ENCODE results near the gene AOX1.
"Not testable (repeated sequence)": the region's sequence is repeated elsewhere in the genome, so short reads cannot be mapped to it uniquely, and the experiment has no call there.

Gene AOX1

DNA sequence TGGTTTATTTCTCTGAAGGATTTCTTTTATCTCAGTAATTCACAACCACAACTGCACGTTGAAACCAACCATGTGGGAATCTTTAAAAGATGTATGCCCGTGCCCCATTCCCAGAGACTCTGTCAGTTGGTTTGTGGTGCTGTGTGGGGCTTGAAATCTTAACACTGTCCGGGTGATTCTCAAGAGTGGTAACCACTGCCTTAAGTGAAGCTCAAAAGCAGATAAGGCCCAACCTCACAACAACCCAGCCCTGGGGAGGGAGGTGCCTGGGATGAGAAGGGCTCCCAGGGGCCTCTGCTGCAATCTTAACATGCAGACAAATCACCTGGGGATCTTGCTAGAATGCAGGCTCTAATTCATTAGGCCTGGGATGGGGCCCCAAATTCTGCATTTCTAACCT lies 13.4 kb downstream of the AOX1 start:
- H3K4me3 ChIP-seq = no peak overlapping the region
- H3K36me3 ChIP-seq = no peaks in the 10 kb centered on the region
- H3K9ac ChIP-seq = no peak overlapping the region
- TF ChIP-seq Cebpa-rat (IDR thresholded peaks at IDR 0.05) = no peak
- no peak overlapping the region for H3K4me2 ChIP-seq
- H4K20me1 ChIP-seq = no peaks in the 10 kb centered on the region
- no peaks in the 10 kb centered on the region for H3K9me3 ChIP-seq
- no peaks in the 10 kb centered on the region for H3K27me3 ChIP-seq
- H3K4me1 ChIP-seq = no peaks in the 10 kb centered on the region
- no peak overlapping the region for H3K27ac ChIP-seq

DNA sequence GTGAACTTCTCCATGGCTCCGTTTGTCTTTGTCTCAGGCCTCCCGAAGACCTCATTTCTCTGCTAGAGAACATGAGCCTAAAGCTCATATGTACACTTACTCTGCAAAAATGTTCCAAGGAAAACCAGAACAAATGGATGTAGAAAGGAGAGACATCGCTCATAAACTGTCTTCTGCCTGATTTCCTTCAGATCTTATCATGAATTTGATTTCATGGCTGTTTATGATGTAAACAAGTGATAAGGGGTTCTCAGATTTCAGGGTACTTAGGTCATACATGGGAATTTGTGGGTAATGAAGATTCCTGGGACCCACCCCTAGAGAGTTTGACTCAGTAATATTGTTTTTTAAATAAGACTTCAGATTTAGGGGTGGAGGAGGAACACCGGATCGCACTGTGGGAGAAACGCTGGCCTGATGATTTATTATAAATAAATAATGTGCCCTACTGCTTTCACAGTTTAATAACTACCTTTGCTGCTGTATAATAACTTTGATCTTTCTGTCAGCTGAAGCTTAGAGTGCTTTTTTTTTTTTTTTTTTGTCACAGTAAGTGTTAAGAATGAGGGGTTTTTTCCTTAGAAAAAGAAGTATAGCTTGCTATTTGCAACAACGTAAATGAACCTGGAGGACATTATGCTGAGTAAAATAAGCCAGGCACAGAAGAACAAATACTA lies 14.9 kb downstream of the AOX1 start:
- H4K20me1 ChIP-seq = no peaks in the 10 kb centered on the region
- H3K4me2 ChIP-seq = no peak overlapping the region
- H3K27me3 ChIP-seq = no peaks in the 10 kb centered on the region
- no peaks in the 10 kb centered on the region for H3K4me1 ChIP-seq
- H3K27ac ChIP-seq = no peak overlapping the region
- TF ChIP-seq Cebpa-rat (IDR thresholded peaks at IDR 0.05) = no peak
- H3K9me3 ChIP-seq = no peaks in the 10 kb centered on the region
- H3K4me3 ChIP-seq = no peak overlapping the region
- H3K9ac ChIP-seq = no peak overlapping the region
- no peaks in the 10 kb centered on the region for H3K36me3 ChIP-seq

DNA sequence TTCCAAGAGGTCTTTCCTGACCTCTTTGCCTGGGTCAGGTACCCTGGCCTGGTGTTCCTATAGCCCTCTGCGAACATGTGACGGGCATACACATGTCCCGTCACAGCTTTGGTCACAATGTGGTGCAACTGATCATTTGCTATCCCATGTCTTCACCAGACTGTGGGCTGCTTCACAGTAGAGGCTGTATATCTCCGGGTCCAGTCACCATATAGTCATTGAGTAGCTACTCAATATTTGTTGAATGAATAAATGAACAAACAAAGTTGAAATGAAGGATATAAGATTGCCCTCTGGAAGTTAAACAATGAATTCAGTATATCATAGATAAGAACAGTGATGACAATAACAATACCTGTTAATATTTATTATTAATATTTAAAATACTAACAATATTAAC lies 16.8 kb downstream of the AOX1 start:
- Histone ChIP-seq H3K27me3 (no peaks in the 10 kb centered on the region), H3K9me3 (0 out of 2 replicates have a peak, but pooled peaks cover 6% of the 10 kb centered on the region), H4K20me1 (no peaks in the 10 kb centered on the region), H3K4me3 (no peak overlapping the region), H3K4me2 (no peak overlapping the region), H3K36me3 (no peaks in the 10 kb centered on the region), H3K9ac (no peak overlapping the region), H3K4me1 (no peaks in the 10 kb centered on the region), H3K27ac (no peak overlapping the region)
- no peak for TF ChIP-seq Cebpa-rat (IDR thresholded peaks at IDR 0.05)

DNA sequence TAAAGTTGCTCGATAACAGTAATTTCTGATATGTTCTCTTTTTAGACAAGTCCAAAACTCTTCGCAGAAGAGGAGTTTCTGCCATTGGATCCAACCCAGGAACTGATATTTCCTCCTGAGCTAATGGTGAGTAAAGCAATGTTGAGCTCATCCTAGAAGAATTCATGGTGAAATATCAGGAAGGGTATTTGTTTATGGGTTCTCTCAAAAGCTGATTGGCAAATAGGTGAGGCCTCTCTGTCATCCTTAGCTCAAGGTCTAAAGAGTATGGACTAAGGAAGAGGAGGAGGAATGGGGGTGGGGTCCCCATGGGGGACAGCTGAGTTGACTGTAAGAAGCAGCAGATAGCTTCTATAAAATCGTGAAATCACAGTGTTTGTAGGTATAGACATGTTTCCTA lies 18.2 kb downstream of the AOX1 start:
- 0 out of 2 replicates have a peak, but pooled peaks cover 6% of the 10 kb centered on the region for H3K9me3 ChIP-seq

DNA sequence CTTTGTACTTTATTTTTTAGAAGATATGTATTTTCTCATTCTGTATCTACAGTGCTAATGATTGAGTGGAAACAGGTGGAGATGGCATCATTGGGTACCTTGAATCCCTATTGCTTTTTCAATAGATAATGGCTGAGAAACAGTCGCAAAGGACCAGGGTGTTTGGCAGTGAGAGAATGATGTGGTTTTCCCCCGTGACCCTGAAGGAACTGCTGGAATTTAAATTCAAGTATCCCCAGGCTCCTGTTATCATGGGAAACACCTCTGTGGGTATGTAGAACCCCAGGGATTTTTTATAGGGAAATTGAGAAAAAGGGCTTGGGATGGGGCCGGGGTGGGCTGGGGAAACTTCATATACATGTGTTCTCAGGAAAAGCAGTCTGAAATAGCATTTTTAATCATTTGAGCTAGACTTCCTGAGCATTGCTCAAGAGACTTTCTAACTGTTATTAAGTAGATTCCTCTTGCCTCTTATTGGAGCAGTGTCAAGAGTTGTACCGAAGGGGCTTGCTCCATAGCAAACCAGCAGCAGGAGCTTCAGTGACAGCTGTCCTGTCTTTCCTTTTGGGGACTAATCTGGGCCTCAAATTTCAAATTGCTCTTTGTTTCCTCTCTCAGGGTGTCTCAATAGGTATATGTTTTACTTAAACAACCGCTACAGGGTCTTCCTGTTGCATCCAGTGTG lies 18.9 kb downstream of the AOX1 start:
- Histone ChIP-seq H3K36me3 (no peaks in the 10 kb centered on the region), H3K9me3 (0 out of 2 replicates have a peak, but pooled peaks cover 6% of the 10 kb centered on the region), H3K4me1 (no peaks in the 10 kb centered on the region), H3K27me3 (no peaks in the 10 kb centered on the region), H4K20me1 (no peaks in the 10 kb centered on the region), H3K4me2 (no peak overlapping the region), H3K9ac (no peak overlapping the region), H3K4me3 (no peak overlapping the region), H3K27ac (no peak overlapping the region)
- TF ChIP-seq Cebpa-rat (IDR thresholded peaks at IDR 0.05) = no peak

More for the DNA sequence above, 18.2 kb downstream of the AOX1 start:
- H3K9ac ChIP-seq = no peak overlapping the region
- H3K4me1 ChIP-seq = no peaks in the 10 kb centered on the region
- H3K36me3 ChIP-seq = no peaks in the 10 kb centered on the region
- no peaks in the 10 kb centered on the region for H3K27me3 ChIP-seq
- no peak overlapping the region for H3K4me3 ChIP-seq
- no peaks in the 10 kb centered on the region for H4K20me1 ChIP-seq
- TF ChIP-seq Cebpa-rat (IDR thresholded peaks at IDR 0.05) = no peak
- H3K27ac ChIP-seq = no peak overlapping the region
- no peak overlapping the region for H3K4me2 ChIP-seq

DNA sequence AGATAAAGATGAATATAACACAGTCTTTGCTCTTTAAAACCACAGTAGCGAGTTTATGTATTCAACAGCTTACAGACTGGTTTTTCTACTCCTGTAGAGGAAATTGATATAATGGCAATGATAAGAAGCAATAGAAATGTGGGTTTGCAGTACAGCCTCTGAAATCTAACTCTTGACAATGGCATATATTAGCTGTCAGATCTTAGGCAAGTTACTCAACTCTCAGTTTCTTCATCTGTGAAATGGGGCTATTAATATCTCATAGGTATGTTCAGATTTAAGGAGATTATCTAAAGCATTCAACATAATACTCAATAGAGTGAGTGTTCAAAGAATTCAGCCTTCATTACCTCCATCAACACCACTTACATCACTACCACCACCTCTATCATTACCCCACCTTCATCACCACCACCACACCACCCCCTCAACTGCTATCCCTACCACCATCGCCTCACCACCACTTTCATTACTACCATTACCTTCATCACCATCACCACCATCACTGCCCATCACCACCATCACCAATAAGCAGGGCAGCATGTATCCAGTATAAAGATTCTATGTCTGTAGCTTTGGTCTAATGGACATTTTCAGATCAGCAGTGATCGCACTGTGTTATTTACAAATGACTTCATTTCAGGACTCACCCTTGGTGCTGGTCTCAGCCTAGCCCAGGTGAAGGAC lies 22.7 kb downstream of the AOX1 start:
- Histone ChIP-seq H3K4me1 (no peaks in the 10 kb centered on the region), H3K4me3 (no peak overlapping the region), H3K27me3 (no peaks in the 10 kb centered on the region), H3K27ac (no peak overlapping the region), H4K20me1 (no peaks in the 10 kb centered on the region), H3K9me3 (0 out of 2 replicates have a peak, but pooled peaks cover 6% of the 10 kb centered on the region), H3K9ac (no peak overlapping the region), H3K36me3 (no peaks in the 10 kb centered on the region), H3K4me2 (no peak overlapping the region)
- no peak for TF ChIP-seq Cebpa-rat (IDR thresholded peaks at IDR 0.05)

DNA sequence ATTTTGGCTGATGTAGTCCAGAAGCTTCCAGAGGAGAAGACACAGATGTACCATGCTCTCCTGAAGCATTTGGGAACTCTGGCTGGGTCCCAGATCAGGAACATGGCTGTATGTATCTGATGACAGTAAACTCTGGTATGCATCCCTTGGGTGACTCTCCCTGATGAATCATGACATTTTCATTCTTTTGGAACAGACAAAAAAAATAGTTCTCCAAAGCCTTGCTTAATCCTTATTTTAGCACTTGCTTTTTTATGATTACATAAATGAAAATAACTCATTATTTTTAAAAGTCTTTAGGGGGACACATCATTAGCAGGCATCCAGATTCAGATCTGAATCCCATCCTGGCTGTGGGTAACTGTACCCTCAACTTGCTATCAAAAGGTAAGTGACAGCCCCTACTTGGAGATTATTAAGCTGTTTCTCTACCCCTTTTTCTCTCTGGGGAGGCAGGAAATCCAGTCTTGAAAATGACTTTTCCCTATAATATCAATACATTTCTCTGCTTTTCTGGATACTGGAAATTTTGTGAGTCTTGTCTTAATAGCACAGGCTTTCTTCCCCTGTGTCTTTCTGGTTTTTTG lies 23.3 kb downstream of the AOX1 start:
- Histone ChIP-seq H3K27me3 (no peaks in the 10 kb centered on the region), H3K27ac (no peak overlapping the region), H3K9ac (no peak overlapping the region), H3K4me1 (no peaks in the 10 kb centered on the region), H3K4me2 (no peak overlapping the region), H3K36me3 (no peaks in the 10 kb centered on the region), H4K20me1 (no peaks in the 10 kb centered on the region), H3K4me3 (no peak overlapping the region), H3K9me3 (0 out of 2 replicates have a peak, but pooled peaks cover 6% of the 10 kb centered on the region)
- TF ChIP-seq Cebpa-rat (IDR thresholded peaks at IDR 0.05) = no peak

DNA sequence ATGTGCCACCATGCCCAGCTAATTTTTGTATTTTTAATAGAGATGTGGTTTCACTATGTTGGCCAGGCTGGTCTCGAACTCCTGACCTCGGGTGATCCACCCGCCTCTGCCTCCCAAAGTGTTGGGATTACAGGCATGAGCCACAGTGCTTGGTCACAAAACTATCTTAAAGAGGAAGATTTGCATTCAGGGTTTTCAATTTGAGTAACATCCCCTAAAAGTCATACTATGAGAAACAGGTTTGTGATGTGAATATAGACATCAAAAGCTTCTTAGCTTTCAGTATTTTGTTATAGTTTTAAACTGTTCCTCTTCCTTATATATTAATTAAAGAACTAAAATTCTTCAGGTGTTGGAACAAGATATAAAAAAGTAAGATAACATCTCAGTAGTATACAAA lies 24.4 kb downstream of the AOX1 start:
- H3K9me3 ChIP-seq, H3K9ac ChIP-seq, H3K4me2 ChIP-seq, H3K27me3 ChIP-seq, H3K4me3 ChIP-seq, H3K4me1 ChIP-seq, H3K27ac ChIP-seq, H3K36me3 ChIP-seq, H4K20me1 ChIP-seq: not testable (repeated sequence)

DNA sequence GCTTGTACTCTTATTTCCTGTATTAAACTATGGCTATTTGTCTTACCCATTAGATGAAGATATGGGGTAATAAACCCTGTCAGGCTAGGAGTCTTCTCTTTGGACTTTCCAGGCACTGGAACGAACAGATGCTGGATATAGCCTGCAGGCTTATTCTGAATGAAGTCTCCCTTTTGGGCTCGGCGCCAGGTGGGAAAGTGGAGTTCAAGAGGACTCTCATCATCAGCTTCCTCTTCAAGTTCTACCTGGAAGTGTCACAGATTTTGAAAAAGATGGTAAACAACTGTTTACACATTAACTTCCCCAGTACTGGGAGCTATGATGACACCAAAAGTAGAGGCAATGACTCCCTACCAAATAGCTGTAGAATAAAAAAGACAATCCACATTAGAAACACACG lies 27.9 kb downstream of the AOX1 start:
- Histone ChIP-seq H4K20me1 (no peaks in the 10 kb centered on the region), H3K36me3 (no peaks in the 10 kb centered on the region), H3K27me3 (no peaks in the 10 kb centered on the region), H3K4me3 (no peak overlapping the region), H3K4me2 (no peak overlapping the region), H3K27ac (no peak overlapping the region), H3K9ac (no peak overlapping the region), H3K4me1 (peaks cover 24% of the 10 kb centered on the region), H3K9me3 (no peaks in the 10 kb centered on the region)
- TF ChIP-seq Cebpa-rat (IDR thresholded peaks at IDR 0.05) = no peak

DNA sequence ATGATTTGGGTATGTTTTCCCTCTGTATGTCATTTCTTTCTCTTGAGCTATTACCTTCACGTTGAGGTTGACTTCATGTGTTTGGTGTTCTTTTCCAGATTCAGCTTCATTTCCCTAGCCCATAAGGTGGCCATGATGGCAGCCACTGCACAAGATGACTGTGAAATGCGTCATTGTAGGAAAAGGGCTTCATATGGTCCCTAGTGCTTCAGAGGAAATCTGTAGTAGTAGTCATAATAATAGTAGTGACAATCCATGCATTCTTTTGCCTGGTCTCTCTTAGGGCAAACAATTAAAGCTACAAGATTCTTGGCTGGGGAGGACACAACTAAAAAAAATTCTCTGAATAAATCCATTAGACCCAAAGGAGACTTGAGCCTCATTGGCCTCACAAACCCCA lies 28.4 kb downstream of the AOX1 start:
- no peaks in the 10 kb centered on the region for H3K9me3 ChIP-seq
- TF ChIP-seq Cebpa-rat (IDR thresholded peaks at IDR 0.05) = no peak
- H3K4me1 ChIP-seq = peaks cover 29% of the 10 kb centered on the region
- H3K9ac ChIP-seq = no peak overlapping the region
- H4K20me1 ChIP-seq = no peaks in the 10 kb centered on the region
- no peak overlapping the region for H3K4me3 ChIP-seq
- H3K4me2 ChIP-seq = no peak overlapping the region
- no peaks in the 10 kb centered on the region for H3K27me3 ChIP-seq
- H3K36me3 ChIP-seq = no peaks in the 10 kb centered on the region
- no peak overlapping the region for H3K27ac ChIP-seq
